Measurements from ENCODE around the gene FIGNL2.
"Not testable (repeated sequence)": the region's sequence is repeated elsewhere in the genome, so short reads cannot be mapped to it uniquely, and the experiment has no call there.

Gene FIGNL2, protein sequence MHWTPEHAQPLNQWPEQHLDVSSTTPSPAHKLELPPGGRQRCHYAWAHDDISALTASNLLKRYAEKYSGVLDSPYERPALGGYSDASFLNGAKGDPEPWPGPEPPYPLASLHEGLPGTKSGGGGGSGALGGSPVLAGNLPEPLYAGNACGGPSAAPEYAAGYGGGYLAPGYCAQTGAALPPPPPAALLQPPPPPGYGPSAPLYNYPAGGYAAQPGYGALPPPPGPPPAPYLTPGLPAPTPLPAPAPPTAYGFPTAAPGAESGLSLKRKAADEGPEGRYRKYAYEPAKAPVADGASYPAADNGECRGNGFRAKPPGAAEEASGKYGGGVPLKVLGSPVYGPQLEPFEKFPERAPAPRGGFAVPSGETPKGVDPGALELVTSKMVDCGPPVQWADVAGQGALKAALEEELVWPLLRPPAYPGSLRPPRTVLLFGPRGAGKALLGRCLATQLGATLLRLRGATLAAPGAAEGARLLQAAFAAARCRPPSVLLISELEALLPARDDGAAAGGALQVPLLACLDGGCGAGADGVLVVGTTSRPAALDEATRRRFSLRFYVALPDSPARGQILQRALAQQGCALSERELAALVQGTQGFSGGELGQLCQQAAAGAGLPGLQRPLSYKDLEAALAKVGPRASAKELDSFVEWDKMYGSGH

DNA sequence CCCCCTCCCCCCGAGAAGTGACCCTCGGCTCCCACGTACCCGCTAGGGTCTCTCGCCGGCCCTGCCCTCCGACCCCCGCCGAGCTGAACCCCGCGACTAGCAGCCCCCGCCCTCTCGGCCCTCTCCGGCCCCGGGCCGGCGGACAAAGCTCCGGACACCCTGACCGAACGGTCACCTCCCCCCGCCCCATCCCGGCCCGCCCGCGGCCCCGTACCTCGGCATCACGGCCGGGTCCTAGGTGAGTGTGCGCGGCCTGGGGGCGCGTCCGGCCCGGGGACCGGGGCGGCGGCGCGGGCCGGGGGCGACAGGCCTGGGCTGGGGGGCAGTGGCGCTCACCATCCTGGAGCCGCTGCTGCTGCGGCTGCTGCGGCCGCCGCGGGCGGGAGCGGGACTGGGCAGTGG is at the start of gene FIGNL2:
Gene FIGNL2, minus strand, starts transcription at position 393 of the 402 bp plus-strand sequence. CDS start 26,305 bp downstream, outside the sequence.
- DNase-seq, result no peak

GRCh38 chr12:51897181-51897580 is 48.7 kb upstream of the FIGNL2 start:
- no peak for DNase-seq

GRCh38 chr12:51896236-51896635 is 47.7 kb upstream of the FIGNL2 start:
- no peak for DNase-seq

- DNase-seq, result no peak
These were observed 47.0 kb upstream of the FIGNL2 start for GRCh38 chr12:51895378-51896135.

GRCh38 chr12:51893786-51894185 is 45.3 kb upstream of the FIGNL2 start:
- DNase-seq, result no peak

DNA sequence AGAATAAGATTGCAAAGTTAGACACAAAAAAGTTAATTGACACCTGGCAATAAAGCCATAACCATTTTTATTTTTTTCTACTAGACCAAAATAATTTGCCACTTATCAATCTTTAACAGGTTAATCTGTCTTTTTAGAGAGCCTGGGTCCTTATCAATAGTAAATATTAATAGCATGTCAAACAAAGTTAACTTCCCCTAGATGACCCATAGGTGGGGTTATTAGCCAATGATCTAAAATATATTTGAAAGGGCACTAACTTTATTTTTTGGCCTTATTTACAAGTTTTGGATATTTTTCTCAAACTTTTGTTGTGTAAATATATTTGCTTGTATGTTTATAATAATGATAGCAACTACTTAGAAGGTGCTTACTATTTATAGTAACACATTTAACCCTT is 43.3 kb upstream of the FIGNL2 start:
- no peak for DNase-seq

DNA sequence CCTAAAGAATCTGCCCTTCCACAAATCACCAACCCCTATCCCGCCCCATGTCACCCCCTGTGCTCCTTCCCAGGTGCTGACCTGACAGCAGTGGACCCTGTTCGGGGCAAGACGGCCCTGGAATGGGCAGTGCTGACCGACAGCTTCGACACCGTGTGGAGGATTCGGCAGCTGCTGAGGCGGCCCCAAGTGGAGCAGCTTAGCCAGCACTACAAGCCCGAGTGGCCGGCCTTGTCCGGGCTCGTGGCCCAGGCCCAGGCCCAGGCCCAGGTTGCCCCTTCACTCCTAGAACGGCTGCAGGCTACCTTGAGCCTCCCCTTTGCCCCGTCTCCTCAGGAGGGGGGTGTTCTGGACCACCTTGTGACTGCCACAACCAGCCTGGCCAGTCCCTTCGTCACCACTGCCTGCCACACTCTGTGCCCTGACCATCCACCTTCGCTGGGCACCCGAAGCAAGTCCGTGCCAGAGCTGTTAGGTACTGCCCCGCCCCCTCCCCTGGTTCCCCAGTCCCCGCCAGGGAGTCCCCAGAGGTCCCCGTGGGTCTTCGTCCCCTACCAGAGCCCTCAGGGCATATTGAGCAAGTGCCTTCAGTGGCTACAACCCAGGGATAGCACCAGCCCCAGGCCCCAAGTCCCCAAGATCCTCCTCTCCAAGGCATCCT is 42.1 kb upstream of the FIGNL2 start:
- DNase-seq, result no peak

DNA sequence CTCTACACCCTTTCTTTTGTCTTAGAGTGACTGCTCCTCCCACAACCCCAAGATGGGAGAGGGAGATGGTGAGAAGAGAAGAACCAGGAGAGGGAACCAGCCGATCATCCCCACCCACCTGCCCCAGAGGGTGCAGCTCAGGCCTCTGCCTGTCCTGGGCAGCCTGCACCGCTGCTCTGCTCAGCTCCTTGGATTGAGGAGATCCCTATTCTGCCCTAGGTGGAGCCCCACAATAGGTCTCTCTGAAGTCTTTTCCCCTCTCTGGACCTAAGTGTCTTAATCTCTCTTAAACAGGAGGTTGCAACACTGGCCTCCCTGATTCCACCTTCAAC is 41.6 kb upstream of the FIGNL2 start:
- DNase-seq, result no peak

DNA sequence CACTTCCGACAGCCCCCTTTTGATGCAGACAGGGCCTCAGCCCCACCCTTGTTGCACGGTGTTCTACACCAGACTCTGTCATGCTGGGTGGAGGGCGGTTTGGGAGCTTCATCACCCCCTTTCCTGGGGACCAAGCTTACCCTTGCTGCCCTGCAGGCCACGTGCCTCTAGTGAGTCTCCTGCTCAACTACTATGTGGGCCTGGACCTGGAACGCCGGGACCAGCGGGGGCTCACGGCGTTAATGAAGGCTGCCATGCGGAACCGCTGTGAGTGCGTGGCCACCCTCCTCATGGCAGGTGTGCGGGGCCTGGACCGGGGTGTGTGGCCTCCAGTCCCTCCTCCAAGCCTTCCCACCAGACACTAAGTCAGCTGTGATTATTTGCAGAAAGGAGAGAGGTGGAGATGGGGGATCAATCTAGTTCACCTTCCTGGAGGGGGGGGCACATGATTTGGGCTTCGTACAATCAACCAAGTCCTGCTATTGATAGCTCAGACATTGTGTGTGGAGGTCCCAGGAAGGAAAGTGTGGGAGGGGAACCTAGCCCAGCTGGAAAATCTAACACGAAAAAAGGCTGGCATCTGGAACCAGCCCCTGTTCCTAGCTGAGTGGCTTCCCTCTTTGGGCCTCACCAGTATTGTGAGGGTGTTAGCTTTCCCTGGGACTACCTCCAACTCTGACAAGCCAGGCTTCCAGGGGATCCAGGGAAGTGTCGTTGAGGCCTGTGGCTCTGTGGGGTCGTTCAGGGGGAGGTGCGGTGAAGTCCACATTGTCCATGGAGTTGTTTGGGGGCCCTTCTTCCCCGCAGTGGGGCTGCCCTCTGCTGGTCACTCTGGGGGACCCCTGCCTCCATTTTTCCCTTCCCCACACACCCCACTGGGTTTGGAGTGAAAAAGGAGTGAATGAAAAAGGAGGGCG is 41.0 kb upstream of the FIGNL2 start:
- DNase-seq, result no peak

DNA sequence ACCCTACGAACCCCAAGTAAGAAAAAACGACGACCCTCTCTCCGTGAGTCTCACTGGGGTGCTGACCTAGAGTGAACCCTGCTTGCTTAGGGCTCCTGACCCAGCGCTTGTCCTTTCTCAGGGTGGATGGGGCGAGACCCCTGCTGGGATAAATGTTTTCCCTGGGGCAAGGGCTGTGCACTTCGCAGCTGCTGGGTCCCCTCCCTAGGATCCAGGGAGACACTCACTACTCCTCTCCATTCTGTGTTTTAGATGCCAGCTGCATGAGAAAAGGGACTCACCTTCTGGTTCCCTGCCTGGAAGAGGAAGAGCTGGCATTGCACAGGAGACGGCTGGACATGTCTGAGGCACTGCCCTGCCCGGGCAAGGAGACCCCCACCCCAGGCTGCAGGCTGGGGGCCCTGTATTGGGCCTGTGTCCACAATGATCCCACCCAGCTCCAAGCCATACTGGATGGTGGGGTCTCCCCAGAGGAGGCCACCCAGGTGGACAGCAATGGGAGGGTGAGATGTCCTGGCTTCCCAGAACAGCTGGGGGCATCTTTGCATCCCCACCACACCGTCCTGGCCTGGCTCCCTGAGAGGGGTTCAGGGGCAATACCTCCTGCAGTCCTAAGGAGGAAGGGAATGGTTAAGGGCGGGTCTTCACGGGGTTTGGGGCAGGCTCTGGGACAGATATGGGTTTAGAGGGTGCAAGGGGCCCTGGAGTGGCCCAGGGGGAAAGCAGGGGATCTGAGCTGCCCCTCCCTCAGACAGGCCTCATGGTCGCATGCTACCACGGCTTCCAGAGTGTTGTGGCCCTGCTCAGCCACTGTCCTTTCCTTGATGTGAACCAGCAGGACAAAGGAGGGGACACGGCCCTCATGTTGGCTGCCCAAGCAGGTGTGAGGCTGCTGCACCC is 40.0 kb upstream of the FIGNL2 start:
- DNase-seq, result peak; percentile 50 to 80

DNA sequence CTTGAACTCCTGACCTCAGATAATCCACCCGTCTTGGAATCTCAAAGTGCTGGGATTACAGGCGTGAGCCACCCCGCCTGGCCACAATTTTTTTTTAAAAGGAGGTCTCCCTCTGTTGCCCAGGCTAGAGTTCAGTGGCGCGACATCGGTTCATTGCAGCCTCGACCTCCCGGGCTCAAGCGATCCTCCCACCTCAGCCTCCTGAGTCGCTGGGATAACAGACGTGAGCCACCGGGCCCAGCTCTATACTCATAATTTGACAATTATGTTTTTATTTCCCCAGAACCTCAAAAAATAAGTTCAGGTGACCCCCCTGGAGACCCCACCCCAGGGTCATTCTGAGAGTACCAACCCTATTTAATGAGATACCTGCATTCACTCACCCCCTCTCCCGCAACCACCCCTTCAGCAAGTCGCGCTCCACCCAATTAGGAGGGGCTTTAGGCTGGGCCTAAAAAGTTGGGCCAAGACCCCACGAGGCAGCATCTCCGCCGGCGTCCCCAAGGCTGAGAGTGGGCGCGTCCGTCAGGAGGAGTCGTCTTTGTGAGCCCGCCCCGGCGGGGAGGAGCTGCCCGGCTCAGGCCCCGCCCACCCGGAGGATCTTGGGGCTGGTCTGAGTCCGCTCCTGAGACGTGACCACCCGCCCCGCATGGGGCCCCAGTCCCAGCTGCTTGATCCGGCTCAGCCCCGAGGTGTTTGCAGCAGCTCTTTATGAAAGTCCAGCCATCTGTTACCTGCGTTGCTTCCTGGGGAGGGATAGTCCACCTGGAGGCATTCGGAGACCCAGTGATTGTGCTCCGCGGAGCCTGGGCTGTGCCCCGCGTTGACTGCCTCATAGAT is 39.2 kb upstream of the FIGNL2 start, which contains the start of gene ANKRD33:
Gene ANKRD33, plus strand, starts transcription at position 628 of the 840 bp plus-strand sequence. Its CDS starts 84 bp downstream, at position 712.
- DNase-seq, result peak; percentile 87 to 97

- no peak for DNase-seq
These were observed 37.6 kb upstream of the FIGNL2 start for GRCh38 chr12:51886021-51886710.

DNA sequence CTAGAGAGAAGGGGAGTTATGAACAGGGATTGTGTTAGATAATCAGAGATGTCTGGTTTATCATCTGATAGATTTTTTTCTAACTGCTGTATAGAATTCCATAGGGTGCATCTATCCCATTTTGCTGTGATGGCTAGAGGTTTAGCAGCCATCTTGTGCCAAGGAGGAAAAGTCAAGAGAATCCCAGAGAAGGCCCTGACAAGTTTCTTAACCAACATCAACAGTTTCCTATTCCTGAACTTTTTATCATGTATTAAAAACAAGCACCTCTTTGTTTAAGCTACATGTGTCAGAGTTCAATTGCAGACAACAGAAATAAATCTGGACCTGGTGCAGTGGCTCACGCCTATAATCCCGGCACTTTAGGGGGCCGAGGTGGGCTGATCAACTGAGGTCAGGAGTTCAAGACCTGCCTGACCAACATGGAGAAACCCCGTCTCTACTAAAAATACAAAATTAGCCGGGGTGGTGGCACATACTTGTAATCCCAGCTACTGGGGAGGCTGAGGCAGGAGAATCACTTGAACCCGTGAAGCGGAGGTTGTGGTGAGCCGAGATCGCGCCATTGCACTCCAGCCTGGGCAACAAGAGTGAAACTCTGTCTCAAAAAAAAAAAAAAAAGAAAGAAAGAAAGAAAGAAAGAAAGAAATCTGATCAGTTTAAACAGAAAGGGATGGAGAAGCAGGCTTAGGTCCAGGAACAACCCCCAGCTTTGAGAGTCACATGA is 36.9 kb upstream of the FIGNL2 start:
- not testable (repeated sequence) for DNase-seq

- no peak for DNase-seq
These were observed 36.2 kb upstream of the FIGNL2 start for GRCh38 chr12:51884676-51885229.

- DNase-seq, result no peak
These were observed 35.6 kb upstream of the FIGNL2 start for GRCh38 chr12:51883998-51884675.

- DNase-seq, result no peak
These were observed 34.8 kb upstream of the FIGNL2 start for GRCh38 chr12:51883295-51883694.

- no peak for DNase-seq
These were observed 30.6 kb upstream of the FIGNL2 start for GRCh38 chr12:51879102-51879501.

GRCh38 chr12:51874486-51874885 is 26.0 kb upstream of the FIGNL2 start:
- DNase-seq, result no peak
